ENCODE results near the gene CHEK2.
"Not testable (repeated sequence)": the region's sequence is repeated elsewhere in the genome, so short reads cannot be mapped to it uniquely, and the experiment has no call there.

Gene CHEK2

GRCh38 chr22:28718044-28718443 lies 23.6 kb downstream of the CHEK2 start:
- Mint-ChIP-seq H3K9me3 (ENCODE audit: low read depth) (no peaks in the 10 kb centered on the region), H3K4me1 (ENCODE audit: low read depth) (no peaks in the 10 kb centered on the region), H3K36me3 (peaks cover 15% of the 10 kb centered on the region), H3K27ac (no peak overlapping the region), H3K4me3 (no peak overlapping the region), H3K27me3 (no peaks in the 10 kb centered on the region)

DNA sequence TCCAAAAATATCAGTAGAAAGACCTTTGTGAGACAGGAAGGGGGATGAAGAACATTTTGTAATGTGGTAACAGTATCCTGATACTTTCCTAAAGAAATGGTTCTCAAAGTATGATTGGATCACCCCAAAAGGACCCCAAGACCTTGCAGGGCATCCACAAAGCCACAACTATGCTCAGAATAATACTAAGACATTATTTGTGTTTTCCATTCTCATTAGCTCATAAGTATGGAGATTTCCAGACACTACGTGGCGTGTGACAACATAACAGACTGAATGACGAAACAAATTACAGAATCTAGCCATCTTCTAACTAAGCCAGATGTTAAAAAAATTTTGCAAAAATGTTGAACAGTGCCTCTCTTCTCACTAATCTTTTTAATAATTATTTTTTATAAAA lies 24.9 kb downstream of the CHEK2 start:
- Mint-ChIP-seq H3K36me3 (peaks cover 11% of the 10 kb centered on the region), H3K4me1 (ENCODE audit: low read depth) (no peaks in the 10 kb centered on the region), H3K4me3 (no peak overlapping the region), H3K9me3 (ENCODE audit: low read depth) (no peaks in the 10 kb centered on the region), H3K27me3 (no peaks in the 10 kb centered on the region), H3K27ac (no peak overlapping the region)

DNA sequence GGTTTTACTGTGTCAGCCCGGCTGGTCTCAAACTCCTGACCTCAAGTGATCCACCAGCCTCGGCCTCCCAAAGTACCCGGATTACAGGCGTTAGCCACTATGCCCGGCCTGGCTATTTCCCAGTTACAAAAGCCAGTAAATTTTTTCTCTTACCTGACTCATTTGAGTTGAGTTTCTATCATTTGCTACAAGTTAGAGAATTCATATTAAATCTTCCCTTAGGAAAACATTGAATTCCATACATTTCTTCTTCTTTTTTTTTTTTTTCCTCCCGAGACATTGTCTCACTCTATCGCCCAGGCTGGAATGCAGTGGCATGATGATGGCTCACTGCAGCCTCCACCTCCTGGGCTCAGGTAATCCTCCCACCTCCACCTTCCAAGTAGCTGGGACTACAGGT lies 26.0 kb downstream of the CHEK2 start:
- peaks cover 12% of the 10 kb centered on the region for H3K36me3 Mint-ChIP-seq
- no peak overlapping the region for H3K4me3 Mint-ChIP-seq
- H3K4me1 Mint-ChIP-seq (ENCODE audit: low read depth): no peaks in the 10 kb centered on the region
- H3K27me3 Mint-ChIP-seq: no peaks in the 10 kb centered on the region
- H3K9me3 Mint-ChIP-seq (ENCODE audit: low read depth): no peaks in the 10 kb centered on the region
- H3K27ac Mint-ChIP-seq: no peak overlapping the region

GRCh38 chr22:28714043-28714628 lies 27.5 kb downstream of the CHEK2 start:
- Mint-ChIP-seq H3K9me3 (ENCODE audit: low read depth) (no peaks in the 10 kb centered on the region), H3K27ac (no peak overlapping the region), H3K4me1 (ENCODE audit: low read depth) (no peaks in the 10 kb centered on the region), H3K27me3 (no peaks in the 10 kb centered on the region), H3K4me3 (no peak overlapping the region), H3K36me3 (peaks cover 10% of the 10 kb centered on the region)

- H3K27me3 Mint-ChIP-seq: no peaks in the 10 kb centered on the region
- H3K36me3 Mint-ChIP-seq: peaks cover 12% of the 10 kb centered on the region
- H3K4me1 Mint-ChIP-seq (ENCODE audit: low read depth): no peaks in the 10 kb centered on the region
- H3K9me3 Mint-ChIP-seq (ENCODE audit: low read depth): no peaks in the 10 kb centered on the region
- no peak overlapping the region for H3K27ac Mint-ChIP-seq
- H3K4me3 Mint-ChIP-seq: no peak overlapping the region
Observed at GRCh38 chr22:28711820-28712777, 29.5 kb downstream of the CHEK2 start.

DNA sequence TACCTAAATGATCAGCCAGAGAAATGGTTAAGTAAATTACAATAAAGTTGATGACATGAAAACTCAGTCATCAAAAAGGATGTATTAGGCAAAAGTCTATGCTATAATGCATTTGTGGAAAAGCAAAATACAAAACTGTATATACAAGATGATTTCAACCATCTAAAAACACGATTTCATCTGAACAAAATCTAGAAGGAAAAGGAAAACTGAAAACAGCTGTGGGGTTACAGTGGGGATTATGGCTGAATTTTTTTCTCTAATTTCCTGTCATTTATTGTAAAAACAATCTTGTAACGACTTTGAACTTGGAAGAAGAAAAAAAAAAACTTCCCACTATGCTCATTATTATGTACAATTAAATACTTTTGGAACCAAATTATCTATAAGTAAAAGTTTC lies 30.3 kb downstream of the CHEK2 start:
- no peaks in the 10 kb centered on the region for H3K27me3 Mint-ChIP-seq
- no peaks in the 10 kb centered on the region for H3K4me1 Mint-ChIP-seq (ENCODE audit: low read depth)
- no peak overlapping the region for H3K4me3 Mint-ChIP-seq
- peaks cover 12% of the 10 kb centered on the region for H3K36me3 Mint-ChIP-seq
- H3K9me3 Mint-ChIP-seq (ENCODE audit: low read depth): no peaks in the 10 kb centered on the region
- H3K27ac Mint-ChIP-seq: no peak overlapping the region

GRCh38 chr22:28710576-28711191 lies 30.9 kb downstream of the CHEK2 start:
- no peak overlapping the region for H3K27ac Mint-ChIP-seq
- H3K9me3 Mint-ChIP-seq (ENCODE audit: low read depth): no peaks in the 10 kb centered on the region
- H3K27me3 Mint-ChIP-seq: no peaks in the 10 kb centered on the region
- peaks cover 12% of the 10 kb centered on the region for H3K36me3 Mint-ChIP-seq
- H3K4me3 Mint-ChIP-seq: no peak overlapping the region
- H3K4me1 Mint-ChIP-seq (ENCODE audit: low read depth): no peaks in the 10 kb centered on the region

DNA sequence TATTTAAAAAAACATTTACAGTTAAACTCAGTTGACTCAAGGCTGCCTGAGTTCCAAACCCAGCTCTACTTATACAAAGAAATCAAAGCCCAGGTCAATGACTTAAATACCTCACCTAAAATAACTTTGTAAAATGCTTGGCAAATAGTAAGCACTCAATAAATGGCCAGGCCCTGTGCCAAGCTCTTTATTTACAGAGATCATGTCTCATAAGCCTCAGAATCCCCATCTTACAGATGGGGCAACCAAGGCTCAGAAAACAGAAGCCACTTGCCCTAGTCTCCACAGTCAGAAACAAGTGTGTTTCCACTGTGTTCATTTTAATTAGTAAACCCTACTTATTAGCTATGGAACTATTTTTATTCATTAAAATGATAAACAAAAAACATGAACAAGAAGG lies 31.5 kb downstream of the CHEK2 start:
- H3K27ac Mint-ChIP-seq: no peak overlapping the region
- no peak overlapping the region for H3K4me3 Mint-ChIP-seq
- no peaks in the 10 kb centered on the region for H3K4me1 Mint-ChIP-seq (ENCODE audit: low read depth)
- no peaks in the 10 kb centered on the region for H3K27me3 Mint-ChIP-seq
- H3K9me3 Mint-ChIP-seq (ENCODE audit: low read depth): no peaks in the 10 kb centered on the region
- peaks cover 12% of the 10 kb centered on the region for H3K36me3 Mint-ChIP-seq

- Mint-ChIP-seq H3K27ac (no peak overlapping the region), H3K9me3 (ENCODE audit: low read depth) (no peaks in the 10 kb centered on the region), H3K4me1 (ENCODE audit: low read depth) (no peaks in the 10 kb centered on the region), H3K27me3 (no peaks in the 10 kb centered on the region), H3K4me3 (no peak overlapping the region), H3K36me3 (peaks cover 15% of the 10 kb centered on the region)
Observed at GRCh38 chr22:28706845-28707244, 34.8 kb downstream of the CHEK2 start.

DNA sequence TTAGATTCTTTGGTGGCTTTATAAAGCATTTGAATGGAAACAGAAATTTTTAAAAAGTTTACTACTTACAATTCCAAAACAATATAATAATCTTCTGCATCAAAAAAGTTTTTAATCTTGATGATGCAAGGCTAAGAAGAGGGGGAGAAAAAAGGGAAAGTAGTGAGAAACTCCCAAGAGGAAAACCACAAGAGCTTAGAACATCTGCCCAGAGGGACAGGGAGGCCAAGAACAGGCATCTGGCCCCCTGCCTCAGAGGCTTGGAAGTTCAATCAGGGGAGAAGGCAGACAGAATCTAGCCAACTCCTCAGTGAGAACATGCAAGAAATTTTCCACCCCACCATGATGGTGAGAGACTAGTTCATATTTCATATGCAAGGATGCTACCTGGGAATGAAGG lies 38.2 kb downstream of the CHEK2 start:
- Mint-ChIP-seq H3K27me3 (no peaks in the 10 kb centered on the region), H3K4me3 (no peak overlapping the region), H3K9me3 (ENCODE audit: low read depth) (no peaks in the 10 kb centered on the region), H3K36me3 (peaks cover 14% of the 10 kb centered on the region), H3K4me1 (ENCODE audit: low read depth) (no peaks in the 10 kb centered on the region), H3K27ac (no peak overlapping the region)

GRCh38 chr22:28702891-28703290 lies 38.7 kb downstream of the CHEK2 start:
- no peak overlapping the region for H3K27ac Mint-ChIP-seq
- H3K27me3 Mint-ChIP-seq: no peaks in the 10 kb centered on the region
- H3K36me3 Mint-ChIP-seq: peaks cover 16% of the 10 kb centered on the region
- no peak overlapping the region for H3K4me3 Mint-ChIP-seq
- H3K4me1 Mint-ChIP-seq (ENCODE audit: low read depth): no peaks in the 10 kb centered on the region
- no peaks in the 10 kb centered on the region for H3K9me3 Mint-ChIP-seq (ENCODE audit: low read depth)

DNA sequence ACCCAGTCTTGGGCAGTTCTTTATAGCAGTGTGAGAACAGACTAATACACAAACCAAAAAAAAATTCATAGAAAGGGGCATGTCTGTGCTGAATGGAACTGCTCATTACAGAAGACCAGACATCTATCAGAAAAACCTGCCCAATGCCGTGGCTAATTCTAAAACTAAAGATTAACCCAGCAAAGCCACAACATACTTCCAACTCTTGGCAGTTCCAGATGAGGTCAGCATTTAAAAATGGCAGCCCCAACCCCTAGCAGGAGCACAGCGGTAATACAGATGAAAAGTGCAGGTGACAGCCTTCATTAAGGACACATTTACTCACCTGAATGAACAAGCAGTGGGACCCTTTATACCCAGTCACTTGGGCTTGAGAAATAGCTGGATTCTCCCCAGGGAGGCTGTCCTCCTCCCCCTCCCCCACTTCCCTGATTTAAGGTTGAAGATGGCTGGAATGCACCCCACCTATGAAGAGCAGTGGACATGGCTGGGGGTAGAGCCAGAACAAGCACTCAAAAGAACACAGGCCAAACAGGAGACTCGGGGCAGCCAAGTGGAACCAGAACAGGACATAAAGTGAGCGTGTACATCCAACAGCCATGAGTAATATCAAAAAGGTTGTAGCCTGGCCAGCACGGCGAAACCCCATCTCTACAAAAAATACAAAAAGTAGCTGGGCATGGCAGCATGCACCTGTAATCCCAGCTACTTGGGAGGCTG lies 48.4 kb downstream of the CHEK2 start:
- not testable (repeated sequence) for H3K9me3 Mint-ChIP-seq (ENCODE audit: low read depth); H3K4me3 Mint-ChIP-seq; H3K4me1 Mint-ChIP-seq (ENCODE audit: low read depth); H3K27me3 Mint-ChIP-seq; H3K27ac Mint-ChIP-seq
- H3K36me3 Mint-ChIP-seq: peaks cover 12% of the 10 kb centered on the region

DNA sequence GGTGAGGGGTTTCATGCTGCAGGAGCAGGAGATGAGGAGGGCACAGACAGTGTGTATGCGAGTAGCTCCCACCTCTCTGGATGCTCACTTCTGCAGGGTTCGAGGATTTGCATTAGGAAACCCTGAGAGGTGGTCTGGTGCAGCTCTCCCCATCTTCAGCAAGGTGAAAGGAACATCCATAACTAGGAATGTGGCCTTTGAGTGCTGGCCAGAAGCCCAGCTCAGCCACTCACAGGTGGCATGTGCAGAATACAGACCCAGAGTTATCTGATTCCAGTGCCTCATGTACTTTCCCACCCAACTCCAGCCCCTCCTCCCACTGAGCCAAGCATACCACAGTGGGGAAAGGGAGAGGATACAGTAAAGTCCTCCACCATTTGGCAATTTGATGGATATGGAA lies 51.8 kb downstream of the CHEK2 start:
- H3K27ac Mint-ChIP-seq; H3K9me3 Mint-ChIP-seq (ENCODE audit: low read depth); H3K4me1 Mint-ChIP-seq (ENCODE audit: low read depth); H3K4me3 Mint-ChIP-seq: not testable (repeated sequence)
- peaks cover 11% of the 10 kb centered on the region for H3K27me3 Mint-ChIP-seq
- H3K36me3 Mint-ChIP-seq: peaks cover 16% of the 10 kb centered on the region

GRCh38 chr22:28682966-28683365 lies 58.7 kb downstream of the CHEK2 start:
- H3K36me3 Mint-ChIP-seq; H3K4me3 Mint-ChIP-seq; H3K27ac Mint-ChIP-seq; H3K9me3 Mint-ChIP-seq (ENCODE audit: low read depth); H3K4me1 Mint-ChIP-seq (ENCODE audit: low read depth): not testable (repeated sequence)
- peaks cover 43% of the 10 kb centered on the region for H3K27me3 Mint-ChIP-seq

Data from activated naive CD8-positive, alpha-beta T cell (primary cell).